Activated CD8-positive, alpha-beta memory T cell treated with anti-CD3 and anti-CD28 coated beads for 1 hour (primary cell): ENCODE measurements around the gene PRIMPOL.
A peak's percentile ranks its signal among the peaks of the same experiment; 100 is the strongest.
"Not testable (repeated sequence)": the region's sequence is repeated elsewhere in the genome, so short reads cannot be mapped to it uniquely, and the experiment has no call there.

Experiments used
- DNase-seq, 2 donors: peaks; one replicate each; pipeline ENCODE4 v3.0.0-alpha.2; 2020; ENCODE audit warnings: low read depth in 1 of 2; ENCODE audit errors: extremely low read depth in 1 of 2

The PRIMPOL gene

DNA sequence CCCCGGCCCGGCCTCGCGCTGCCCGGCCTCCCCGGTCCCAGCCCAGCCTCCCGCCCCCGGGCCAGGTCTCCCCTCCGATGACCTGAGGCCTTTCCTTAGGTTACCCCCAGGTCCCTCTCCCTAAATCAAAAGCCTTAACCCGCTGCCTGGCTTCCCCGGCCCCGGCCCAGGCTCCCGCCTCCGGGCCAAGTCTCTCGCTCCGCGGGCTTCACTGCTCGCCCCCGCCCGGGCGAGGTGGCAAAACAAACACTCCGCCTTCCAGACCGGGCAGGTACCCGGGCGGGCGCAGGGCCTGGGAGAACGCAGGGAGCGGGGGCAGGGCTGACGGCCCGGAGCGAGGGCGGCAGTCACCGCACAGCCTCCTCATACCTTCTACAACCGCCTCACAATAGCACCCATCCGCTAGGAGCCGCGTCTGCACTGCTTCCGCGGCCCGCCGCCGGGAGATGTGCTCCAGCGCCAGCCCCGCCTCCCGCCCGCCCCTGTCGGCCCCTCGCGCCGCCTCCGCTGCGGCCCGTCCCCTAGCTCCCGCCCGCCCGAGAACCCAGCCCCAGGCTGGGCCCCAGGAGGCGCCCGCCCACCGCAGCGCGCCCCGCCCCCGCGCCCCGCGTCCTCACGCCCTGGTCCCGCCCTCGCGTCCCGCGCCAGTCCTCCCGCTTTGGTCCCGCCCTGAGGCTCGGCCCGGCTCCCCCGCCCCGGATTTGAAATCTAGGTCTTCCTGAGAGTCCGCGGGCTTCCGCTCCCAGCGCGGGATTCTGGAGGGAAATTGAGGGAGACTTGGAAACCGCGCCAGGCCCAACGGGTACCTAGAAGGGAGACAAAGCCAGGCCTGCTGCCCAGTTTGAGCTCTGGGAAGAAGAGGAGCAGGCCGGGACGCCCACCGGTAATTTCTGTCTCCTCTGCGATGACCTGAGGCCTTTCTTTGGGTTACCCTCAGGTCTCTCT is at the start of gene PRIMPOL, which contains the start of gene CASP3:
Gene PRIMPOL (plus strand): TSS at position 713 of the 945 bp plus-strand sequence. CDS start 7,403 bp downstream, outside the sequence.
Gene CASP3 (minus strand): TSS at position 422 of the 945 bp plus-strand sequence. CDS start 10,994 bp downstream, outside the sequence.
- DNase-seq: peak; percentile 86 to 95

GRCh38 chr4:184600982-184601381 is 48.6 kb upstream of the PRIMPOL start:
- DNase-seq: not testable (repeated sequence)

- DNase-seq: not testable (repeated sequence)
Measured at GRCh38 chr4:184602857-184603256, 46.7 kb upstream of the PRIMPOL start.

GRCh38 chr4:184607429-184607828 is 42.1 kb upstream of the PRIMPOL start:
- not testable (repeated sequence) for DNase-seq

GRCh38 chr4:184612074-184612473 is 37.5 kb upstream of the PRIMPOL start:
- no peak for DNase-seq

GRCh38 chr4:184613405-184613804 is 36.1 kb upstream of the PRIMPOL start:
- DNase-seq: no peak

GRCh38 chr4:184614509-184614908 is 35.0 kb upstream of the PRIMPOL start:
- DNase-seq: no peak

GRCh38 chr4:184616168-184616567 is 33.4 kb upstream of the PRIMPOL start:
- DNase-seq: not testable (repeated sequence)

GRCh38 chr4:184616633-184617551 is 32.6 kb upstream of the PRIMPOL start:
- DNase-seq: no peak

GRCh38 chr4:184617600-184618196 is 31.8 kb upstream of the PRIMPOL start:
- DNase-seq: no peak

DNA sequence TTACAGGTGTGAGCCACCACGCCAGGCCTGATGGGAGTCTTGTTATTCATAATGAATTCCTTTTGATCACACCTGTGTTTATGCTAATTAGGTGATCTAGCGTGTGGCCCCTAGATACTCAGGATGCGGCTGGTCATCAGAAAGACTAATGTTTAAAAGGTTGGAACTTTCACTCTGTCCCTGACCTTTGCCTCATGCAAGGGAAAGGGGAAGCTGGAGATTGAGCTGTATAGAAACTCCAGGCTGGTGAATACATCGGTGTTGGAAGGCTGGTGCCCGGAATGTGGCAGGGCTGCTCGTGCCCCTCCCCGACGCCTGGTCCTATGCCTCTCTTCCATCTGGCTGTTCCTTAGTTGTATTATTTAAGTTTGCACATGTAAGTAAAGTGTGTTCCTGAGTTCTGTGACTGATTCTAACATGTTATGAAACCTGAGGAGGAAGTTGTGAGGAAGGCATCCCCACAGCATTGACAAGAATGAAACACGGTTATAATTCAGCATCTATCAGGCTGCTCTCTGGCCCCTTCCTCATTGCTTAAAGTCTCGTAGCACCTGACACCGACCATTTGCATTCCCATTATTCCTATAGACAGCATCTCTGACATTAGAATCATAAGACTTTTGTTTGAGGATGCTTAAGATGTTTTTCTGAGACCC is 29.2 kb upstream of the PRIMPOL start:
- no peak for DNase-seq

- DNase-seq: no peak
Measured at GRCh38 chr4:184621518-184621917, 28.0 kb upstream of the PRIMPOL start.

DNA sequence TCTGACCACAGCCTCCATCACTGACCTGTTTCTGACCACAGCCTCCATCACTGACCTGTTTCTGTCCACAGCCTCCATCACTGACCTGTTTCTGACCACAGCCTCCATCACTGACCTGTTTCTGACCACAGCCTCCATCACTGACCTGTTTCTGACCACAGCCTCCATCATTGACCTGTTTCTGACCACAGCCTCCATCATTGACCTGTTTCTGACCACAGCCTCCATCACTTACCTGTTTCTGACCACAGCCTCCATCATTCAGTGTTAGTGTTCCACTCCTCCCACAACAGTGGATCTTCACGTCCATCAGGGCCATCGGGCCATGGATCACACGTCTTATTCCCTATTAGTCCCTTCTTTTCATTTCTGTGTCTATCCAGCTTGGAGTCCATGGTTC is 25.0 kb upstream of the PRIMPOL start:
- not testable (repeated sequence) for DNase-seq

- DNase-seq: no peak
Measured at GRCh38 chr4:184624972-184625554, 24.5 kb upstream of the PRIMPOL start.

DNA sequence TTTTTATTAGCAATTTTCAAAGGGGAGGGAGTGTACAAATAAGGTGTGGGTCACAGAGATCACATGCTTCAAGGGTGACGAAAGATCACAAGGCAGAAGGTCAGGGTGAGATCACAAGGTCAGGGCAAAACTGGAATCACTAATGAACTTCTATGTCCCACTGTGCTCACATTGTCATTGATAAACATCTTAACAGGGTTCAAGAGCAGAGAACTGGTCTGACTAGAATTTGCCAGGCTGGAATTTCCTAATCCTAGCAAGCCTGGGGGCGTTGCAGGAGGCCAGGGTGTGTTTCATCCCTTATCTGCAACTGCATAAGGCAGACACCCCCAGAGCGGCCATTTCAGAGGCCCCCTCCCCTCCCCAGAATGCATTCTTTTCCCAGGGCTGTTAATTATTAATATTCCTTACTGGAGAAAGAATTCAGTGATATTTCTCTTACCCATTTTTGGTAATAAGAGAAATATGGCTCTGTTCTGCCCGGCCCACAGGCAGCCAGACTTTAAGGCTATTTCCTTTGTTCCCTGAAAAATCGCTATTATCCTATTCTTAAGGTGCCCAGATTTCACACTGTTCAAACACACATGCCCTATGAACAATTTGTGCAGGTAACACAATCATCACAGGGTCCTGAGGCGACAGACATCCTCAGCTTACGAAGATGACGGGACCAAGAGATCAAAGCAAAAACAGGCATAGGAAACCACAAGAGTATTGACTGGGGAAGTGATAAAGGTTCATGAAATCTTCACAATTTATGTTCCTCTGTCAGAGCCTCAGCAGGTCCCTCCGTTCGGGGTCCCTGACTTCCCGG is 23.5 kb upstream of the PRIMPOL start:
- not testable (repeated sequence) for DNase-seq

- no peak for DNase-seq
Measured at GRCh38 chr4:184628103-184628502, 21.4 kb upstream of the PRIMPOL start.

GRCh38 chr4:184632842-184633241 is 16.7 kb upstream of the PRIMPOL start:
- DNase-seq: no peak

DNA sequence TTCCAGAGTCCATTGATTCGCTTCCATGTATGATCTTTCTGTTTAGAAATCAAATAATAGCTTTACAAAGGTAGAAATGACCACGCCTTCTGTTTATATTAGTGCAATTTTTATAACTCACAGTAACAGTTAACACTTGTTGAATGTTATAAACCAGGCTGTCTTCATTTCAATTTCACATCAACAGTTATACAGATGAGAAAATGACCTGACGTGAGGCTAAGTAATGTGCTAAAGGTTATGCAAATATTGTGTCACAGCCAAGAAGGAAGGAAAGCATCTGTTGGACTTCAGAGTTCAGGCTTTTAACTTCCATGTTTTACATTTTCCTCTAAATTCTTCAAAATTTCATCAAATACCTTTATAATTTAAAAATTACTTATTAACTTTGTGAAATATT is 14.2 kb upstream of the PRIMPOL start:
- DNase-seq: no peak

DNA sequence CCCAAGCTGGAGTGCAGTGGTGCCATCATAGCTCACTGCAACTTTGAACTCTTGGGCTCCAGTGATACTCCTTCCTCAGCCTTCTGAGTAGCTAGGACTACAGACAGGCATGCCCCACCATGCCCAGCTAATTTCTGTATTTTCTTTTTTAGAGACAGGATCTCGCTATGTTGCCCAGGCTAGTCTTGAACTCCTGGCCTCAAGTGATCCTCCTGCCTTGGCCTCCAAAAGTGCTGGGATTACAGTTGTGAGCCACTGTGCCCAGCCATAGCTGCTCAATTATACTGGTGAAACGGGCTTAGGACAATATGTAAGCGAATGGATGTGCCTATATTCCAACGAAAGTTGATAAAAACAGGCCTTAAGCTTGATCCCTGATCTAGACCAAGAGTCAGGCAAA is 13.4 kb upstream of the PRIMPOL start:
- DNase-seq: no peak
